Gastrocnemius medialis (tissue), 4 donors: ENCODE measurements around the gene BIRC6.

Experiments used
- CTCF ChIP-seq, 5 experiments: fragments of 450-650 bp in 3 of 5; fragments of 200-600 bp in 2 of 5; sonication (generic) in 2 of 5; IDR thresholded peaks in 4 of 5; conservative IDR thresholded peaks in 1 of 5; 1 replicate in 4 of 5; 2 replicates in 1 of 5; pipeline ENCODE4 v1.5.1; 2016 to 2019; ENCODE audit warnings: antibody characterized with exemption in 5 of 5, mild to moderate bottlenecking in 3 of 5, moderate library complexity in 3 of 5
- POLR2A ChIP-seq, 2 donors: fragments of 450-650 bp; IDR thresholded peaks; one replicate each; pipeline ENCODE4 v1.6.1; 2017; ENCODE audit warnings: antibody characterized with exemption in 2 of 2, mild to moderate bottlenecking in 2 of 2, moderate library complexity in 2 of 2

- TF ChIP-seq CTCF (IDR thresholded peaks at IDR 0.05 in 4 of 5, conservative IDR thresholded peaks at IDR 0.05 in 1 of 5) (no peak), POLR2A (IDR thresholded peaks at IDR 0.05) (no peak)
Measured at GRCh38 chr2:32360416-32360815, 3.6 kb downstream of the BIRC6 start.
